PC-9 (cell line): ENCODE results near the gene ITPRIPL2. TPM values are rescaled to one million over a fixed set of nuclear protein-coding genes. Genes with fewer than 3 reads are reported as not detected.

Experiments
- BruUV-seq: library from RNA; stranded (reverse); fragments of 400-500 nt; replicated peaks from 2 replicates; lab custom pipeline; 2021; lab: Mats Ljungman, UMichigan
- CTCF ChIA-PET: fragments of 300-600 bp; sonication (Branson Sonifier 250); formaldehyde crosslinking; loops from one replicate; lab custom pipeline; 2022; ENCODE audit warnings: antibody characterized with exemption; lab: Charles Lee
- POLR2A ChIA-PET: fragments of 300-600 bp; sonication (Branson Sonifier 250); formaldehyde crosslinking; loops from one replicate; lab custom pipeline; 2022; ENCODE audit warnings: antibody characterized with exemption; ENCODE audit not compliant: unreplicated experiment; lab: Charles Lee
- DNase-seq, 2 experiments: peaks; one replicate each; pipeline versions ENCODE4 v3.0.0 to v3.0.0-alpha.2; 2015 to 2022; ENCODE audit warnings: mixed read lengths in 1 of 2
- H2AFZ ChIP-seq: fragments of 200-600 bp; sonication (generic); 2 replicates; pipeline ENCODE4 v1.8.1; 2017; ENCODE audit warnings: antibody characterized with exemption
- H3F3A ChIP-seq: fragments of 200-600 bp; sonication (generic); 2 replicates; pipeline ENCODE4 v1.8.1; 2017; ENCODE audit warnings: antibody characterized with exemption, mild to moderate bottlenecking, low read depth; ENCODE audit not compliant: insufficient read depth
- H3K27ac ChIP-seq: fragments of 200-600 bp; sonication (generic); 2 replicates; pipeline ENCODE4 v1.6.1; 2016; ENCODE audit warnings: mixed run types
- H3K27me3 ChIP-seq: fragments of 200-600 bp; sonication (generic); 2 replicates; pipeline ENCODE4 v1.6.1; 2016; ENCODE audit warnings: low read depth, mixed run types; ENCODE audit not compliant: insufficient read depth
- H3K36me3 ChIP-seq: fragments of 200-600 bp; sonication (generic); 2 replicates; pipeline ENCODE4 v1.6.1; 2016; ENCODE audit warnings: low read depth, mixed run types
- H3K4me1 ChIP-seq: fragments of 200-600 bp; sonication (generic); replicated peaks from 2 replicates; pipeline ENCODE4 v1.6.1; 2016; ENCODE audit warnings: mixed run types; ENCODE audit not compliant: insufficient read depth
- H3K4me2 ChIP-seq: fragments of 200-600 bp; sonication (generic); 2 replicates; pipeline ENCODE4 v1.6.1; 2017; ENCODE audit warnings: mixed run types
- H3K4me3 ChIP-seq: fragments of 200-600 bp; sonication (generic); 2 replicates; pipeline ENCODE4 v1.6.1; 2016; ENCODE audit warnings: mixed run types
- H3K79me2 ChIP-seq: fragments of 200-600 bp; sonication (generic); 2 replicates; pipeline ENCODE4 v1.6.1; 2017; ENCODE audit warnings: low read depth, mixed run types
- H3K9me2 ChIP-seq: fragments of 200-600 bp; sonication (generic); 2 replicates; pipeline ENCODE4 v1.8.1; 2017; ENCODE audit warnings: mild to moderate bottlenecking; ENCODE audit not compliant: insufficient read depth
- H3K9me3 ChIP-seq: fragments of 200-600 bp; sonication (generic); 2 replicates; pipeline ENCODE4 v1.8.1; 2016; ENCODE audit warnings: low read depth; ENCODE audit not compliant: insufficient read depth
- H4K20me1 ChIP-seq: fragments of 200-600 bp; sonication (generic); 2 replicates; pipeline ENCODE4 v1.8.1; 2017; ENCODE audit not compliant: insufficient read depth
- EZH2 ChIP-seq: fragments of 200-600 bp; sonication (generic); IDR thresholded peaks from 2 replicates; pipeline ENCODE4 v1.8.0; 2017; ENCODE audit warnings: antibody characterized with exemption, low read depth
- intact Hi-C: fragments of 100-400 bp; cut with micrococcal nuclease; formaldehyde crosslinking; loops from one replicate; pipeline ENCODE4 v1.10.0; 2022; ENCODE audit not compliant: unreplicated experiment
- total RNA-seq: library from RNA; stranded (reverse); gene quantifications from 2 replicates; pipeline ENCODE4 v1.2.3, GENCODE V29; 2021
- TF ChIP-seq, protein P1 (sequence below): fragments of 200-600 bp; sonication (generic); conservative IDR thresholded peaks from 2 replicates; pipeline ENCODE4 v1.6.1; 2017; ENCODE audit warnings: mixed run types, antibody characterized with exemption, mild to moderate bottlenecking, moderate library complexity

ITPRIPL2 gene
- total RNA-seq, 1 experiment from 2014 or later = 117 TPM

DNA sequence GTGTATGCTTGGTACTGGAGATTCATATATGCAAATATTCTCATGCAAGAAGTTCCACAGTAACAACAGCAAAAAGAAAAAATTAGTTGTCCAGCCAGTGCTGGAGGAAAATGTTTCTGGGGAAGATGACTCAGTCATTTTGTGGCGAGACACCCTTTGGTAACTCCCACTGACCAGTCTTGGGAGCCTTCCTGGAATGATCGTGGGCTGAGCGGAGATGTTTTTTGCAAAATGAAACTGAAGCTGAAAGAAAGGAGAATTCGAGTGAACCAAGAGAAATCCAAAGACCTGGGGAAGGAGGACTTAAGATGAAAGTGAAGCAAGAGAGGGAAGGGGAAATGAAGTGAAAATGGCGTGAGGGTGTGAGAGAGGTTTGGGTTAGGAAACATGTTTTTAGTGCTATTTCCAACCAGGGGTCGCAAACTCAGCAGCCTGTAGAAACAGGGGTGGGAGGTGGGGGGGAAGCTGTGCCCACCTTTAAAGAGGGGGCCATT, 5.2 kb downstream of the ITPRIPL2 start:
- Histone ChIP-seq H4K20me1 (peaks cover 17% of the 10 kb centered on the region), H3K4me1 (peaks cover 66% of the 10 kb centered on the region), H3K9me3 (no peaks in the 10 kb centered on the region), H3K4me2 (peak overlapping the region; percentile 90), H3F3A (peaks cover 75% of the 10 kb centered on the region), H3K79me2 (peaks cover 86% of the 10 kb centered on the region), H3K27ac (peak overlapping the region; percentile 96), H3K27me3 (no peaks in the 10 kb centered on the region), H3K4me3 (peak overlapping the region; percentile 59), H2AFZ (no peak overlapping the region), H3K9me2 (no peaks in the 10 kb centered on the region), H3K36me3 (peaks cover 35% of the 10 kb centered on the region)
- ChIA-PET POLR2A (interaction anchor here (0.5 to 1.4 kb wide), 7 partner anchors 8 to 402 kb away, joined by 3 to 21 read pairs (median 8); no protein-coding TSS in a partner anchor), CTCF (interaction anchor here (0.6 to 1.3 kb wide), 8 partner anchors 12 to 1181 kb away, joined by 3 to 5 read pairs (median 4); no protein-coding TSS in a partner anchor)
- no peak for TF ChIP-seq EZH2
- TF ChIP-seq, protein P1, sequence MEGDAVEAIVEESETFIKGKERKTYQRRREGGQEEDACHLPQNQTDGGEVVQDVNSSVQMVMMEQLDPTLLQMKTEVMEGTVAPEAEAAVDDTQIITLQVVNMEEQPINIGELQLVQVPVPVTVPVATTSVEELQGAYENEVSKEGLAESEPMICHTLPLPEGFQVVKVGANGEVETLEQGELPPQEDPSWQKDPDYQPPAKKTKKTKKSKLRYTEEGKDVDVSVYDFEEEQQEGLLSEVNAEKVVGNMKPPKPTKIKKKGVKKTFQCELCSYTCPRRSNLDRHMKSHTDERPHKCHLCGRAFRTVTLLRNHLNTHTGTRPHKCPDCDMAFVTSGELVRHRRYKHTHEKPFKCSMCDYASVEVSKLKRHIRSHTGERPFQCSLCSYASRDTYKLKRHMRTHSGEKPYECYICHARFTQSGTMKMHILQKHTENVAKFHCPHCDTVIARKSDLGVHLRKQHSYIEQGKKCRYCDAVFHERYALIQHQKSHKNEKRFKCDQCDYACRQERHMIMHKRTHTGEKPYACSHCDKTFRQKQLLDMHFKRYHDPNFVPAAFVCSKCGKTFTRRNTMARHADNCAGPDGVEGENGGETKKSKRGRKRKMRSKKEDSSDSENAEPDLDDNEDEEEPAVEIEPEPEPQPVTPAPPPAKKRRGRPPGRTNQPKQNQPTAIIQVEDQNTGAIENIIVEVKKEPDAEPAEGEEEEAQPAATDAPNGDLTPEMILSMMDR = no peak
- intact Hi-C loops = loop anchor here (1.0 to 10.0 kb wide), 3 partner anchors 17 to 386 kb away; no protein-coding TSS in a partner anchor
- no TSS peak for BruUV-seq
- DNase-seq = peak; percentile 73 to 84

DNA sequence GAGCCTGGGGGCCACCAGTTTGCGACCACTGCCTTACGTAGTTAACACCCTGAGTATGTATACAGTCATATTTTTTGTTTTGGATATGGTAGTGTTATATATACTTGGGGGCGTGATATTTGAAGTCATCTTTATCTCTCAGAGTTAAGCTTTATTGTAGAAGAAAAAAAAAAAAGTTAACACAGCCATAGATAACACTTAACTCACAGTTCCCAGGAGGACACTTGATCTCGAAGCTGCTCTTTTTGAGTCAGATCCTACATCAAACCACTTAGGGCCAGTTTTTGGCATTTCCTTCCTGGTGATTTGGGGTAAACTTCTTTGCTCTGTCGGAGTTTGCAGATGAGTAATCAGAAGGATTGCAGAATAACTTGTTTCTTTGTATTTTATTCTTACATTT, 5.8 kb downstream of the ITPRIPL2 start:
- peaks cover 75% of the 10 kb centered on the region for H3F3A ChIP-seq
- intact Hi-C loops = loop anchor here (1.0 to 10.0 kb wide), 3 partner anchors 17 to 385 kb away; no protein-coding TSS in a partner anchor
- no peak overlapping the region for H2AFZ ChIP-seq
- no peaks in the 10 kb centered on the region for H3K9me2 ChIP-seq
- no peak for TF ChIP-seq EZH2
- TF ChIP-seq, protein P1 = 0 out of 2 replicates have a peak, but pooled peaks have one; percentile 20
- peaks cover 35% of the 10 kb centered on the region for H3K36me3 ChIP-seq
- peak; percentile 33 to 91 for DNase-seq
- H3K4me3 ChIP-seq = peak overlapping the region; percentile 59
- ChIA-PET CTCF (interaction anchor here (0.6 to 1.3 kb wide), 8 partner anchors 9 to 274 kb away, joined by 3 to 23 read pairs (median 5); no protein-coding TSS in a partner anchor), POLR2A (interaction anchor here (0.5 to 1.4 kb wide), 10 partner anchors 8 to 401 kb away, joined by 3 to 21 read pairs (median 6); no protein-coding TSS in a partner anchor)
- peaks cover 66% of the 10 kb centered on the region for H3K4me1 ChIP-seq
- no peaks in the 10 kb centered on the region for H3K9me3 ChIP-seq
- H4K20me1 ChIP-seq = peaks cover 17% of the 10 kb centered on the region
- BruUV-seq = no TSS peak
- H3K27me3 ChIP-seq = no peaks in the 10 kb centered on the region
- peaks cover 81% of the 10 kb centered on the region for H3K79me2 ChIP-seq
- H3K4me2 ChIP-seq = peak overlapping the region; percentile 90
- H3K27ac ChIP-seq = peak overlapping the region; percentile 96

DNA sequence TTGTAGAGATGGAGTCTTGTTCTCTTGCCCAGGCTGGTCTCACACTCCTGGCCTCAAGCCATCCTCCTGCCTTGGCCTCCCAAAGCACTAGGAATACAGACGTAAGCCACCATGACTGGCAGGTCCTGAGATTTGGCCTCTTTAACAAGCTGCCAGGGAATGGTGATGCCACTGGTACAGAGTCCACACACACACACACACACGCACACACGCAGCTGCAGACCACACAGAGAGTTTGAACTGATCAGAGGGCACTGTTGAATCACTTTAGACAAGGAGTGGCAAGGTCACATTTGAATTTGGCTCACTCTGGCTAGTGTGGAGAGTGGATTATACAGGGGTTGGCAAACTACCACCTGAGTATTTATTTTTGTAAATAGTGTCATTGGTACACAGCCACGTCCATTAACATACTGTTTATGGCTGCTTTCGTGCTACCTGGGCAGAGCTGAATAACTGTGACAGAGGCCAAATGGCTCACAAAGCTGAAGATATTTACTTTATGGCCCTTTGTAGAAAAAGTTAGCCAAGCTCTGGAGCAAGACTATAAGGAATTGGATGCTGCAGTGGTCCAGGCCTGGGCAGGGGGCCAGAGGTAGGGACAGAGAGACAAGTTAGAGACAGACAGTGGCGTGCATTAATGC, 9.9 kb downstream of the ITPRIPL2 start:
- H3K36me3 ChIP-seq = peaks cover 17% of the 10 kb centered on the region
- peaks cover 34% of the 10 kb centered on the region for H3K4me1 ChIP-seq
- no peak for DNase-seq
- intact Hi-C loops = no loop called here
- no peak overlapping the region for H3K4me2 ChIP-seq
- no peaks in the 10 kb centered on the region for H3K27me3 ChIP-seq
- H3K27ac ChIP-seq = no peak overlapping the region
- ChIA-PET POLR2A (interaction anchor here (0.7 to 1.3 kb wide), 2 partner anchors 11 to 13 kb away, joined by 8 to 10 read pairs; no protein-coding TSS in a partner anchor), CTCF (no interaction called here)
- no peak overlapping the region for H3K4me3 ChIP-seq
- H3F3A ChIP-seq = peaks cover 55% of the 10 kb centered on the region
- H3K79me2 ChIP-seq = peaks cover 40% of the 10 kb centered on the region
- no peaks in the 10 kb centered on the region for H3K9me2 ChIP-seq
- no TSS peak for BruUV-seq
- TF ChIP-seq, protein P1 = no peak
- TF ChIP-seq EZH2 = no peak
- H3K9me3 ChIP-seq = peaks cover 7% of the 10 kb centered on the region
- H4K20me1 ChIP-seq = no peaks in the 10 kb centered on the region
- no peak overlapping the region for H2AFZ ChIP-seq
